NCI-H510A treated with DMSO at 0.1 percent for 48 hours (cell line): ENCODE measurements around the gene SRGAP2.
"Not testable (repeated sequence)": the region's sequence is repeated elsewhere in the genome, so short reads cannot be mapped to it uniquely, and the experiment has no call there.

Experiments used
- DNase-seq: peaks from one replicate; lab custom pipeline; 2025; lab: John Stamatoyannopoulos, UW

Gene SRGAP2

GRCh38 chr1:206250953-206251681 is 47.8 kb downstream of the SRGAP2 start:
- DNase-seq, result not testable (repeated sequence)

GRCh38 chr1:206252680-206253335 is 49.5 kb downstream of the SRGAP2 start:
- not testable (repeated sequence) for DNase-seq
